GM18867 (cell line): ENCODE measurements around the gene FAM171A2.
A peak's percentile ranks its signal among the peaks of the same experiment; 100 is the strongest.
"Not testable (repeated sequence)": the region's sequence is repeated elsewhere in the genome, so short reads cannot be mapped to it uniquely, and the experiment has no call there.

Source experiments
- ATAC-seq: cut with Tn5 transposase; IDR thresholded peaks from one replicate; pipeline ENCODE4 v1.9.1; 2021; ENCODE audit warnings: mild to moderate bottlenecking, moderate library complexity; ENCODE audit not compliant: unreplicated experiment

Gene FAM171A2

DNA sequence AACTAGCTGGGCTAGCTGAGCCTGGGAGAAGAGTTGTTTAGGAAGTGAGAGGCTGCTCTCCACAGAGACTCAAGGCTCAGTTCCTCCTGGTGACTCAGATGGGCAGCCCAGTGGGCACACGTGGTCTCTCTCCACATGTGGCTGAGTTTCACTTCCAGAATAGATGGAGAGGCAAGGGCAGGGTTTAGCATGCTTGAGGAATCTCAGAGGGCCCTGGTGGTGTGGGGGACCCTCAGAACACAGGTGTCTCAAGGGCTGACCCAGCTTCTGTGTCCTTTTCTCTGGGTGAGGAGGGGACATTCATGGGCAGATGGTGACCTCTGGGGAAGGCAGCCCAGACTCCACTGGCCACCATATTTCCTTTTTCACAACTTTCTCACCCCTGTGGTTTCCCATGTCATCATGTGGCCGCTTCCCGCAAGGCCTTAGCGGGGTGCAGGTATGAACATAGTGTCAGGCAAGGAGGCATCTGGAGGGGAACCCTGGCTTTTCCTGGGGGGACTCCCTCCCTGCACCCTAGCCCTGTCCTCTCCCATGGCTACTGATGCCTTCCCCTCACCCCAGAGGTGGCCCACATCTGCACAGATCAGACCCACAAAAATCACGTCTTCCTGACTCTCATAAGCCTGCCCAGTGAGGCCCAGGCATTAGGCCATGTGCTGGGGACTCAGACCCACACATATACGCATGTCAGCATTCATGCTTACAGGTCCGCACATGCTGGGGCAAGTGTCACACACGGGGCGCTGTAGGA lies 15.2 kb downstream of the FAM171A2 start:
- ATAC-seq, result peak; percentile 33

DNA sequence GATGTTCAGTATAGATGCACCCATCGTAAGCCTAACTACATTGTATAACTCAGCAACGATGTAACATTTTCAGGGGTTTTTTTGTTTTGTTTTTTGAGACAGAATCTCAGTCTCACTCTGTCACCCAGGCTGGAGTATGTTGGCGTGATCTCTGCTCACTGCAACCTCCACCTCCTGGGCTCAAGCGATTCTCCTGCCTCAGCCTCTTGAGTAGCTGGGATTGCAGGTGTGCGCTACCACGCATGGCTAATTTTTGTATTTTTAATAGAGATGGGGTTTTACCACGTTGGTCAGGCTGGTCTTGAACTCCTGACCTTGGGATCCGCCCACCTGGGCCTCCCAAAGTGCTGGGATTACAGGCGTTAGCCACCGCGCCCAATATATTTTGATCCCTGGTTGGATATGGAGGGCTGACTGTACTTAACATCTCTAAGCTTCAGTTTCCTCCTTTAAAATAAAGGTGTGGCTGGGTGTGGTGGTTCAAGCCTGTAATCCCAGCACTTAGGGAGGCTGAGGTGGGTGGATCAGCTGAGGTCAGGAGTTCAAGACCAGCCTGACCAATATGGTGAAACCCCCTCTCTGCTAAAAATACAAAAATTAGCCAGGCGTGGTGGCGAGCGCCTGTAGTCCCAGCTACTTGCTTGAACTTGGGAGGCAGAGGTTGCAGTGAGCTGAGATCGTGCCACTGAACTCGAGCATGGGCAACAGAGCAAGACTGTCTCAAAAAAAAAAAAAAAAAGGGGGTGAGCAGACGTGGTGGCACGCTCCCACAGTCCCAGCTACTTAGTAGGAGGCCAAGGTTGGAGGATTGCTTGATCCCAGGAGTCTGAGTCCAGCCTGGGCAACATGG lies 16.2 kb downstream of the FAM171A2 start:
- ATAC-seq, result not testable (repeated sequence)

DNA sequence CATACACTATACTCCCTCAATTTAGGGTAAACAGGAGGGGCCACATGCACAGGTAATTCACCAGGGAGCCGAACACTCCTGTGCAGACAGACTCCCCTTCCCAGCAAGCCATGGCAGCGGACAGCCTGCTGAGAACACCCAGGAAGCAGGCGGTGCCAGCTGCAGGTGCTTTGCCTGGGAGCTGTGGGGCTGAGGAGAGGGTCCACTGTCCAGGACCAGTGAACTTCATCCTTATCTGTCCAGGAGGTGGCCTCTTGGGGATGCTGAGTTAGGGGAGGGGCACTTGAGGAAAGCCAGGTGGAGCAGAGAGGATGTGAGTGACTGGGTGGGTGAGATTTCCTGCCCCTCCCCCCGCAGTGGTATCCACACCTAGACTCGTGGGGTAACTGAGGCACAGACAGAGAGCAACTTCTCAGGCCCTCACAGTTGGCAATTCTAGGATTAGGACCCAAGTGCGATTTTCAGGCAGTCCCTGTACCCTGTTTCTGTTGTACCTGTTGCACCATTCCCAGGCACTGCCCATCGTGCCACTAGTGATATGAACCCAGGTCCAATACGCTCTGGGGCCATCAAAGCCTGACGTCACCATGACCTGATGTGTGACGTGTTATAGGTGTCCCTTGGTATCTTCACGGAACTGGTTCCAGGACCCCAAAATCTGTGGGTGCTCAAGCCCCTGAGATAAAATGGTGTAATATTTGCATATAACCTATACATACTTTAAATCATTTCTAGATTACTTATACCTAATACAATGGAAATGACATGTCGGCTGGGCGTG lies 17.4 kb downstream of the FAM171A2 start:
- no peak for ATAC-seq

DNA sequence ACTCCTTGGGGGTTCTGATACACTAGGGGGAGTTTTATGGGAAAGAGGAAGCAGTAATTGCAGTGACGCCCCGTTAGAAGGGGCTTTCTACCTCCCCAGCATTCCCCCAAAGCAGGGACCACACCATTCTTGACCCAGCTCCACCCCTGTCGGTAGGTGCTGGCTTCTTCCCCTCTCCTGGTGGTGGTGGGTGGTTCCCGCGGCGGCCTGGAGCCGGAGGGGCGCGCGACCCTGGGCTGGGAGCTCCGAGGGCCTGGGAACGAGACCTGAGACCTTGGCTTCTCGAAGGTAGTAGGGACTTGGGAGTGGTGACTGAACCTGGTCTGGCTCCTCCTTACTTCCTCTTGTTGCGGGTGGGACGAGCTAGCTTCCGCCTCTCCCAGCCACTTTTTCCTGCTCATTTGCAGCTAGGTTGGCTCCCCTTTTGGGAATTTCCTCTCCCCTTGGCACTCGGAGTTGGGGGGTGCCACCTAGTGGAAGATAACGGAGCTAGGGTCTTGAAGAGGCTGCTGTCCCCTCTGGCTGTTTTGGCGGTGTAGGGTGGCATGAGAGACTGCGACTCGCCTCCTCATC lies 18.1 kb downstream of the FAM171A2 start:
- no peak for ATAC-seq

DNA sequence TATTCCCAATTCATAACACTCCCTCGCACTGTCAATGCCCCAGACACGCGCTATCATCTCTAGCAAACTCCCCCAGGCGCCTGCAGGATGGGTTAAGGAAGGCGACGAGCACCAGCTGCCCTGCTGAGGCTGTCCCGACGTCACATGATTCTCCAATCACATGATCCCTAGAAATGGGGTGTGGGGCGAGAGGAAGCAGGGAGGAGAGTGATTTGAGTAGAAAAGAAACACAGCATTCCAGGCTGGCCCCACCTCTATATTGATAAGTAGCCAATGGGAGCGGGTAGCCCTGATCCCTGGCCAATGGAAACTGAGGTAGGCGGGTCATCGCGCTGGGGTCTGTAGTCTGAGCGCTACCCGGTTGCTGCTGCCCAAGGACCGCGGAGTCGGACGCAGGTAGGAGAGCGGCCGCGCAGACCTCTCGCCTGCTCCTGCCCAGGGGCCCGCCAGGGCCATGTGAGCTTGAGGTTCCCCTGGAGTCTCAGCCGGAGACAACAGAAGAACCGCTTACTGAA lies 18.7 kb downstream of the FAM171A2 start, which contains the start of gene GRN:
Gene GRN (plus strand): TSS at position 364 of the 515 bp plus-strand sequence. CDS start 3,863 bp downstream, outside the sequence.
- peak; percentile 65 for ATAC-seq

DNA sequence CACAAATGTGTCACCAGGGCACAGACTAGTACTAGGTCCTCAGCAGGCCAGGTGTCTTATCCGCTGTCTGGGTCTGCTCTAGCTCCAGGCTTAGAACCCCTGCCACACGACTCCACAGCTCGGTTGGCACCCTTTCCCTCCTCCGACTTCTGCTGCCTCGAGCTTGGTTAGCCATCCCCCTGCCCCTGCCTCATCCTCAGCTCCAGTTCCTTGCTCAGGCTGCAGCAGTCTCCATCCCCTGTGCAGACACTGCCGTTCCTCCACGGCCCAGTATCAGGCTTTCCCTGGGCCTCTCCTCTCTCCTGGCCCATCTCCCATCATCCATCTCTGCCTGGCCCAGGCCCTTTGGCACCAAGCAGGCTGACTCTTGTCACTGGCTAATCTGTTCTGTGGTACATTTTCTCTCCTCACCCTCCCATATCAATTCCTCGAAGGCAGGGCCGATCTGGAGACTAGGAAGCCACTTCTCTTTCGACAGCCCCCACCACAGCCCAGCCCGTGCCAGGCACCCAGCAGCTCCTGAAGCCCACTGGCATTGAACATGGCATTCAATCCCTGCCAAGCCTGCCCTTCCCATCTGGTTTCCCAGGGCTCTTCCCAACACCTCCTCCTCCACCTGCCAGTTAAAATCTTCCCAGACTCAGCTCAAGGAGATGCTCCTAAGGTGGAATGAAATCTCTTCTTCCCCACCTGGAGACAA lies 20.0 kb downstream of the FAM171A2 start:
- ATAC-seq, result no peak

DNA sequence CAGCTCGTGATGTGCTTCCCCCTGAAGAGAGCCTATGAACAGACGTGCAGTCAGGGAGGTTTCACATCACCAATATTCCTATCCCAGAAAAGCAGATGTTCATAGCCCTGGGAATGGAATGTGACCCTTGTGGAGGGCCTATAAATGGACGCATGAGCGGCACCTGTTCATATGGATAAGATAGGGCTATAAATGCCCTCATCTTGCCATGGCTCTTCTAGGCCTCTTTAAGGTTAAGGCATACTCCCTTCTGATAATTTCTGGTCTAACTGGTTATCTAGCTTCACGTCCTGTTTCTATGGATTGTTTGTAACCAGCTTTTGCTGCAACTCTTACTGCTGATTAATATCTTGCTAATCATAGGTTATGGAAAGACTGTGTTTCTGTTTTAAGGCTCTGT lies 23.1 kb downstream of the FAM171A2 start:
- ATAC-seq, result not testable (repeated sequence)

DNA sequence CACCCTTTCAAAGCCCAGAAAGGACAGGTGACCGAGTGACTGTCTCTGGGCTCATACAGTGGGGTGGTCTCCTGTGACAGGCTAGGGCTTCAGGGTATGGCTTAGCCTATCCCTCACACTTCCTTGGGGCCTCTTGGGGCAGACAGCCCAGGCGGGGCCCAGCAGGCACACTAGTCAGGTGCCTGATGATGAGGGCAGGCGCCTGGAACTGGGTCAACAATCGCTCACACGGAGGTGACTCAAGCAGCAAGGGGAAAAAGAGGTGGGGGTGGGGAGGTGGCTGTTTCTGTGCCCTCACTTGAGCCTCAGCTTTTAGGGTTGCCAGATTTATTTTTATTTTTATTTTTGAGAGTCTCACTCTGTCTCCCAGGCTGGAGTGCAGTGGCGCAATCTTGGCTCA lies 25.0 kb downstream of the FAM171A2 start:
- ATAC-seq, result no peak

DNA sequence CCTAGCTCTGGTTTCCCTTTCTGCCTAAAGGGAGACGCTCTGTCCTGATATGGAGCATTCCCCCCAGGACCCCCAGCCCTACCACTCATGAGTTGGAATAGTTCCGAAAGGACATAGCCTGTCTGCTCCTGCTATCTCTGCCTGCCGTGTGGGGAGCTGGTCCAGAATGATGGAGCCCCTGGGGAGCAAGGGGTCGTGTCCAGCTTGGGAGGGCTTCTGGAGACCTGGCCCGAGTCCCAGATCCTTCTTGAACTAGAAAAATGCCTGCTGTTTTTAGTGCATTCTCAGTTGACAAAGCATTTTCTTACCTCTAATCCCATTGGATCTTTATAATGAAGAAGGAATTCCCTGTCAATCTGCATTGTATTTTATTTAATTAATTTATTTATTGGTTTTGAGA lies 27.7 kb downstream of the FAM171A2 start:
- ATAC-seq, result no peak

DNA sequence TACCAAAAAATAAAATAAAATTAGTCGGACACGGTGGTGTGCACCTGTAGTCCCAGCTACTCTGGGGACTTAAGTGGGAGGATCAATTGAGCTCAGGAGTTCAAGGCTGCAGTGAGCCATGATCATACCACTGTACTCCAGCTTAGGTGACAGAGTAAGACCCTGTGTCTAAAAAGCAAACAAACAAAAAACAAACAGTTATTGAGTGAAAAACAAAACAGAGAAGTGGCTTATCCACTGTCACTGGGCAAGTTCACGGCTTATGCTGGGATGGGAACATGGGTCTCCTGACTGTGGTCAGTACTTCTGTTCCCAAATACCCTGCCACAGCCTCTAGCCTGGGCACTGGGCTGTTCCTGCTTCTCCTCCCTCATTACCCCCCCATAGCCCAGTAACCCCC lies 28.1 kb downstream of the FAM171A2 start:
- ATAC-seq, result no peak

DNA sequence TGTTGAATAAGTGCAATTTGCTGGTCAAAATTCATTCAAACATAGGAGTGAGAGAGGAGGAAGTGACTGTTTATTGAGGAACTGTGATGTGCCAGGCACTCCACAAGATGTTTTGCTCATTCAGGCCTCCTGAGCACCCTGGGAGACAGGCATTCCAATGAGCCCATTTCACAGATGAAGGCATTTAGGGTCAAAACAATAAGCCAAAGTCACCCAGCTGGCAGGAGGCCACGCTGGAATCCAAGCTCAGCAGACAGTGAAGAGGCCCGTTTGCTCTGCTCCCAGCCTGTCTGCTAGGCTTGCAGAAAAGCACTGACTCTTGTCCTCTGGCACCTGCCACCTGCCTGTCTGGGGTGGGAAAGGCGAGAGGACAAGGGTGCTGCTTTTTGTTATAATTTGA lies 28.9 kb downstream of the FAM171A2 start:
- ATAC-seq, result no peak

DNA sequence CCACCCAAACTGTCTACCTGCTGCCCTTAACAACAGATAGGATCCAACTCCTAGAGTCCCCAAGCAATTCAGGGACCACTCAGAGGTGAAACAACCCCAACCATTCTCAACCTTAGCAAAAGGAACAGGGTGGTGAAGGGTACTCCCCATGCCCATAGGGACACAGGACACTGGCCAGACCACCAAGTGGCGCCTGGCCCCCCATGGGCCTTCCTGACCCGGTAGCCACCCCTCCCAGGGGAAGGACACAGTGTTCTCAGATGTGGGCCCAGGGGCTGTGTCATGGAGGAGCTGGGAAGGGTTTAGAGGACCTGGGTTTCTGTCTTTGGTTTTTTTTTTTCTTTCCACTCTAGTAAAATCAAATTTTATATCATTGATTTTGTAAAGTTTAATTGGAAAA lies 29.3 kb downstream of the FAM171A2 start:
- ATAC-seq, result no peak

DNA sequence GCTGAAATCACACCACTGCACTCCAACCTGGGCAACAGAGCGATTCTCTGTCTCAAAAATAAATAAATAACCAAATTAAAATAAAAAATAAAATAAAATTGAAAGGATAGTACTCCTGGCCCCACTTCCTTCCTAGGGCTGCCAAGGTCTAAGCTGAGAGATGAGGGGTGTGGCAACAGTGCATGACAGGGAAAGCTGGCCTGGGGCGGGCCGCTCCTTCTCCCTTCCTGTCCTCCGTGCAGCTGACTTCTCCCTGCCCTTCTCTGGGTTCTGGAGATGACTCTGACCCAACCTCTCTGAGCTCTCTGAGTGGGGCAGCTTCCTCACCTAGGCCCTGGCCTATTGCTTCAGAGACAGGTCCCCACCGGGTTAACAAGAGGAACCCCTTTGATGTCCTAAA lies 30.3 kb downstream of the FAM171A2 start:
- ATAC-seq, result no peak

DNA sequence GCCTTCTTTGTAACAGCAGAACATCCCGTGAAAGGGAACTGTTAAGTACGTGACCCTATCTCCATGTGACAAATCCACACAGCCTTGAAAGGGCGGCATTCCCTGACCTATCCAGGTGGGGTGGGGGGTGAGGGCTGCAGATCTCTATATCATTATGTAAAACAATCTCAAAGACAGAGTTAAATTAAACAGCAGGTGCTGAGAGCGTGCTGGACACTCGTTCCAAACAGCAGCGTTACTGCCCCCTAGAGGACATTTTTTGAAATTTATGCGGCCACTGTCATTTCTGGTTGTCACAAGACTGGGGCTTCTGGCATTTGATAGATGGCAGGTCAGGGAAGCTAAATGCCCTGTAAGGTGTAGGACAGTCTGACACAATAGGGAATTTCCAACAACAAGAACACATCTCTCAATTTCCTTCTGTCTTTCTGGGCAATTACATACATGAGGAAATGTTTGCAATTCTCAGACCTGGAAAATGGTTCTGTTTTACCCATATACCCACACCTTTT lies 32.3 kb downstream of the FAM171A2 start:
- no peak for ATAC-seq

DNA sequence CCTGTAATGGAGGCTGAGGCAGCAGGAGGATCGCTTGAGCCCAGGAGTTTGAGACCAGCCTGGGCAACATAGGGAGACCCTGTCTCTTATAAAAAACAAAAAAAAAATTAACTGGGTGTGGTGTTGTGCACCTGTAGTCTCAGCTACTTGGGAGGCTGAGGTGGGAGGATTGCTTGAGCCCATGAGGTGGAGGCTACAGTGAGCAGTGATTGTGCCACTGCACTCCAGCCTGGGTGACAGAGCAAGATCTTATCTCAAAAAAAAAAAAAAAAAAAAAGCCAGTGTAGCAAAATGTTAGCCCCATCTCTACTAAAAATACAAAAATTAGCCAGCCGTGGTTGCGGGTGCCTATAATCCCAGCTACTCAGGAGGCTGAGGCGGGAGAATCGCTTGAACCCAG lies 33.4 kb downstream of the FAM171A2 start:
- not testable (repeated sequence) for ATAC-seq

DNA sequence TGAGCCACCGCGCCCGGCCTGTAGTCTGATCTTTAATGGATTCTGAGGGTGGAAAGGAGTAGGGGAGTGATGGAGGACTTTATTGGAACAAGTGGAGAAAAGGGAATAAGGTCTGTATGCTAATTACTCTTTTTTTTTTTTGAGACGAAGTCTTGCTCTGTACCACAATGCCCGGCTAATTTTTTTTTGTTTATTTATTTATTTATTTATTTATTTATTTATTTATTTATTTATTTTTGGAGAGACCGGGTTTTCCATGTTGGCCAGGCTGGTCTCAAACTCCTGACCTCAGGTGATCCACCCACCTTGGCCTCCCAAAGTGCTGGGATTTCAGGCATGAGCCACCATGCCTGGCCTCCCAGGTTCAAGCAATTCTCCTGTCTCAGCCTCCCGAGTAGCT lies 34.1 kb downstream of the FAM171A2 start:
- not testable (repeated sequence) for ATAC-seq

DNA sequence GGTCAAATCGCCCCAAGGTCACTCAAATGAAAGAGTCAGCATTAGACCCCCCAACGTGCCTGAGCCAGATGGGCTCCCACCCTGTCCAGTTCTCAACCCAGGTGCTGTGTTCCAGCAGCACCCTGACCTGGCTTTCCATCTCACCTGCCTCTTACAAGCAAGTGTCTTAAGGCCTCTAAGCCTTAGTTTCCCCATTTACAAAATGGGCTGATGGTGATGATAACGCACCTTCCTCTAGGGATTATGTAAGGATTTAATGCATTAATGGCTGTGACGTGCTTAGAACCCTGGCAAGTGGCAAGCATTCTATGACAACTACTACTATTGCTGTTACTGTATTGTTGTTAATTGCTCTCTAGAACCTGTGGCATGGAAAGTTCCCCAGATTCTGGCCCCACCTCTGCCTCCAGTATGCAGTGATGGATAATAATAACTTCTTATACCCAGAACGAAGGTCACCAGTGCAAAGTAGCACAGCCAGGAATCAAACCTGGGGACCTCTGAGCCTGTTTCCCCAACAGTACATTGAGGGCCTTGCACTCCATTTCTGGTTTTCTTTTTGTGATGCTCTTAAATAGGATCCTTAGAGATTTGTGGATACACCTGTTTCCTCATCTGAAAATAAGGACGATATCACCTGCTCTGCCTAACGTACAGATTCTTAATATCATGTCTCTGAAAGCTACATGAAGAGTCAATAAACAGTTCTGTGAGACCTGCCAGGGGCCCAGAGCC lies 35.8 kb downstream of the FAM171A2 start:
- no peak for ATAC-seq

DNA sequence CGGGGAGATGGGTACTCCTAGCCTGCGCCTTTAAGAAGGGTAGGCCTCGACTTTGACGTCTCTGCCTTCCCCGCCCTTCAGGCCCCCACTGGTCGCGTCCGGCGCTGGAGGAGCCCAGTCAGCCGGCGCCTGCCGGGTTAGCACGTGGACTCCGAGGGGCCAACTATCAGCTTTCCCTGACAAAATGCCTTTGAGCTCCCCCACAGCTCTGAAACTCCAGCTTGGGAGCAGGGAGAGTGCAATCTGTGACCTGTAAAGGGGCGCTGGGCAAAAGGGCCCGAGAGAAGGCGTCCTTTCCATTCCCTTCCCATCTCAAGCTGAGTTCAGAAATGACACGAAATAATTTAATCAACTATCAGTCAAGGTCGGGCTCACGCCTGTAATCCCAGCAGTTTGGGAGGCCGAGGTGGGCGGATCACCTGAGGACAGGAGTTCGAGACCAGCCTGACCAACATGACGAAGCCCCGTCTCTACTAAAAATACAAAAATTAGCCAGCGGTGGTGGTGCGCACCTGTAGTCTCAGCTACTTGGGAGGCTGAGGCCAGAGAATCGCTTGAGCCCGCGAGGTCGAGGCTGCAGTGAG lies 36.7 kb downstream of the FAM171A2 start:
- peak; percentile 53 for ATAC-seq
